CD4-positive, alpha-beta T cell treated with Interferon alpha-2 for 1 hour (primary cell): ENCODE results near the gene GRM7.

ENCODE experiments used
- DNase-seq, 2 donors: peaks; one replicate each; pipeline ENCODE4 v3.0.0-alpha.2; 2020 to 2022

Gene GRM7

DNA sequence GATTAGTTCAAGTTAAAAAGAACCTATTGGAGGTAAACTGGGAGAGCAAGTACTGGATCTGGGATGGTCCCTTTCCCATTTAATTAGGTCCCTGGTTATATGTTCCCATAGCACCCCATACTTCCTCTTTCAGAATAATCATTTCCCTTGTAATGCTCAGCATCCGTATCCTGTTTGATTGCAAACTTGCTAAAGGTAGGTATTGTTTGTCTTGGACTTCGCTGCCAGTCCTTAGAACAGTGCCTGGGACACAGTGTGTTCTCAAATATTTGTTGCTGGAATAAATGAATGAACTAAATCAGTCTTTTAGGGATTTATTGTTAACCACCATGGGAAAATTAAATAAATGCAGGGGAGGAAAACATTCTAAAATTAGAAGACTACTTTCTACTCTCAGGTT is 299.8 kb downstream of the GRM7 start:
- no peak for DNase-seq

DNA sequence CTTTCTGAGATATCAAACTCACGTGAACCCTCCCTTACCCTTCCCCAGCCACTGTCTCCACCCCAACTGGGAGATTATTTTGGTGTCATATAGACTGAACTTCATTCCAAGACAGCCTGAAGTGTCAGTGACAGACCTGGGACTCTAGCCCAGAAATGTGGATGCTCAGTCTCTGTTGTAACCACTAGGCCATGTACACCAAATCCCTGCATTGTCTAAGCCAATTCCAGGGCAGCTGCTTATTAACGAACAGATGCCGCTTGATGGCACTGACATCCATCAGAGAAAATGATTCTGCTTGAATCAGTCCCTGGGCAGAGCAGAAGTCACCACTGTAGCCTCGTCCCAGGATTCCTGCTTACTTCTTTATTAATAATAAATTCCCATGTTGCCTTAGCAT is 305.5 kb downstream of the GRM7 start:
- DNase-seq, result no peak

- DNase-seq, result no peak
These were observed 310.6 kb downstream of the GRM7 start for GRCh38 chr3:7171493-7171892.

GRCh38 chr3:7172996-7173395 is 312.1 kb downstream of the GRM7 start:
- DNase-seq, result no peak

DNA sequence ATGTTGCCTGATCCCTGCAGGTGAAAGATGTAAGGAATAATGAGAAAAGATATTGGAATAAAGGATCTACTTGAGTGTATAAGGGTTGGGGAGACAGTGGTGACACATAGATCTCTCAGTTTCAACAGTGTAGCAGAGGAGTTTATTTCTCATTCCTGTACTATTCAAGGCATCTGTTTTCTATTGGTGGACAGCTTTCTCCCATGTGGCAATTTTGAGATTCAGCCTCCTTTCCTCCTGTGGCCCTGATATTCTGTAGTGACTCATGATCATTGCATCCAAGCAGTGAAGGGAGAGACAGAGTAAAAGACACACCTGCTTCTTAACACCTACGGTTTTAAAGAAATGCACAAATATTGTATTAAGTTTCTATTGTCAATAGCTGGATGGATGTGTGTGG is 327.6 kb downstream of the GRM7 start:
- no peak for DNase-seq

DNA sequence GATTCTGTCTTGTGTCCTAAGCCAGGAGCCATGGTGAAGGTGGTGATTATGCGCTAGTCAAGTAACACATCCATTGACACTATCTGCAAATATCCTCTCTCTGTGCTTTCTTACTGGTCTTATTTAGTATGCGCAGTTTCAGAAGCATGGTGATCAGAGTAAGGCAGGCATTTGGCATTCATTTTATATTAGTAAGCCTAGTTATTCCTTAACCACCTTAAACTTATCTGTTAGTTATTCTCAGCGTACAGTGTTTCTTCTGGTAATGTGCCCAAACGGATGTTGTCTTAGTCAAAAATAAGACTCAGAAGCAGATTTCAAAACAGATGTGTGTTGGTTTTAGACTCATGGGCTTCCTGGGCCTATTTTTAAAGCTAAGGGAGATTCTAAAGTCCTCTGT is 329.2 kb downstream of the GRM7 start:
- DNase-seq, result no peak

DNA sequence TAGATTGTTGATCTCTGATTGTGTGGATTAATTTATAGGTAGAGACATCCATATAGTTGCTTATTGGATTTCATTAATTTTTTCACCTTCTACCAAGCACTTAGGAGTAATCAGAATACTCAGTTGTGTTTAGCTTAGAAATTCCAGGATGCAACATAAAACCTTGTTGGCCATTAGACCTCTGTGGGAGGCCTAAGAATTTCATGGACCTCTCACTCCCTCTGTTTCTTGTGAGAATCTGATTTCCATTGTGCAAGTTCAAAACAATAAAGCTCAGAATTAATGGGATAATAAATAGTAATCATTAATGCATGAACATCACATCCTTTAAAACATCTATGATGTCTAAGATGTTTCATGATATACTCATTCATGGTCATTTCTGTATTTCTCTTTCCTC is 332.4 kb downstream of the GRM7 start:
- DNase-seq, result no peak

- DNase-seq, result no peak
These were observed 333.3 kb downstream of the GRM7 start for GRCh38 chr3:7194071-7194835.

DNA sequence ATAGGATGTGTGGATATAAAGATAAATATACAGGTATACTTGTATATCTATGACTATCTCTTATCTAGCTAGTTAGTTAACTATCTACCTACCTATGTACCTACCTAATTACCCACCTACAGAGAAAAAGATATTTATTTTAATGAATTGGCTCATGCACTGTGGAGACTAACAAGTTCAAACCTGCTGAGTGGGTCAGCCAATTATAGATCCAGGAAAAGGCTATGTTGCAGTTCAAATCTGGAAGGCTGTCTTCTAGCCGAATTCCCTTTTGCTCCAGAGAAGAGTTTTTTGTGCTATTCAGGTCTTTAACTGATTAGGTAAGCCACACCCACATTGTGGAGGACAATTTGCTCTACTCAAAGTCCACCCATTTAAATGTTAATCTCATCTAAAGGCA is 335.0 kb downstream of the GRM7 start:
- no peak for DNase-seq

DNA sequence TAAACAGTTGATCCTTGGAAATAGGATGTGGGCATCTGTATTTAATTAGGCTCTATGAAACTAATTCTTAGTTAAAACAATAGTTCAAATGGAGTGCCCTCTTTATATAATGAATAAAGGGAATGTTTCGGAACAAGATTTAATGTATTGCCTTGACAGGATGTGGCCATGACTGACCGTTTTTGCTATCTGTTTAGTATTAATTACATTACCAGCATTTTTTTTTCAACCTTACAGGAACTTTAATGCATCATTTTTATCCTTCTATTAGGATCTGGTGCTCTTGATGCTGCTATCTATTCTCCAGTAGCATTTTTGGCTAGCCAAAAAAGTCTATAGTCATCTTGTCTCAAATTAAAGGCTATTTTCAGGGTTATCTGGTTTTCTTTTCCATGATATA is 340.9 kb downstream of the GRM7 start:
- no peak for DNase-seq

DNA sequence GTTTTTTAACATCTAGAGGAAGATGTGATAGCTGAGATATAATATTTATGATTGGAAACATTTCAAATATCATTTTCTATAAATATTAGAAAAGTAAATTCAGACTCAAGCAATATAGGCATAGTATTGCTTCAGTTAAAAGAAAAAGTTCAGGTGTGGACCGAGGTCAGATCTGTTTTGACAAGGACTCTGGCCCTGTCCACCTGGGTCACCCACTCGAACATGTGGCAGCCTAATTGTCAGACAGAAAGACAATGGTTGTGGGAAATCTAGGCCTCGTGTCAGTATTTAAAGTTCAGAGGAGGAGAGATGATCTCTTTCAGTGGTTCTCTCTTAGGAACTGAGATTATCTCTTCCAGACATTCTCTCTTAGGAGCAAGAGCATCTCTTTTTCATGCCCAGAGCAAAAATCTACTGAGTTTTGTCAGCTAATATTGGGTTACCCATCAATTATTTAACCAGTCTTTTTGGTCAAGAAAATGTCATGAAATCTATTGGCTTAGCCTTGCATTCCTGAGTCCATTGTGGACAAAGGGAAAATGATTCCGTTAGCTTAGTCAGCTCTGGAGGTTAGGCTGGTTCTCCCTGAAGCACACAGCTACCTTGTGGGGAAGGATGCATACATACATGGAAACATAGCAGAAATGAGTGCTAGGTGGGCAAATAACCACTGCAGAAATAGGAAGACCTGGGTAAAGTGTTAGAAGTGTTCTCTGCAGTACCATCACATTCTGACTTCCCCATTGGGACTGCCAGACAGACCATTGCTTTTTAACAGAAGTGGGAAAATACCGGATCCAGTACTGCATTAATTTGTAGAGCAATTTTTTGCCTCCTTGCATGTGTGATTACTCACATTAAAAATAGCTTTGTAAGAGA is 343.3 kb downstream of the GRM7 start:
- no peak for DNase-seq

- no peak for DNase-seq
These were observed 343.9 kb downstream of the GRM7 start for GRCh38 chr3:7204848-7205156.

- peak in 1 of 2 donors; percentile 1 for DNase-seq
These were observed 344.6 kb downstream of the GRM7 start for GRCh38 chr3:7205535-7205934.

GRCh38 chr3:7205962-7206361 is 345.0 kb downstream of the GRM7 start:
- DNase-seq, result peak in 1 of 2 donors; percentile 11

- DNase-seq, result no peak
These were observed 346.2 kb downstream of the GRM7 start for GRCh38 chr3:7207125-7207524.

GRCh38 chr3:7207928-7208327 is 347.0 kb downstream of the GRM7 start:
- DNase-seq, result no peak

DNA sequence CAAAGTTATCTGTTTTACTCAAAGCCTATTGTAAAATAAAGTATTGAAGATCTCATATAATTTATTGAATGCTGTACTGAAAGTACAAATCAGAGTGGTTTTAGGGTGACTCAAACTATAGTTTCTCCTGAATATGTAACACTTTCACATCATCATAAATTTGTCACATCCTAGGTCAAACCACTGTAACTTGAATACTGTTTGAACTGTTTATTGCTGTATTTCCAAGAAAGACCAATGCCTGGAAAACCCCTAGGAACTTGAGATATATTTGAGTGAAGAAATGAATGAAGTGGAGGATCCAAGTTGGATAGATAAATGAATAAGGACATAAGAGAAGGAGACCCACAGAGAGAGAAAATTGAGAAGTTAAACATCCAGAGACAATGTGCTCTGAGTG is 348.2 kb downstream of the GRM7 start:
- no peak for DNase-seq

GRCh38 chr3:7211740-7212139 is 350.8 kb downstream of the GRM7 start:
- no peak for DNase-seq

GRCh38 chr3:7215706-7216105 is 354.8 kb downstream of the GRM7 start:
- no peak for DNase-seq

DNA sequence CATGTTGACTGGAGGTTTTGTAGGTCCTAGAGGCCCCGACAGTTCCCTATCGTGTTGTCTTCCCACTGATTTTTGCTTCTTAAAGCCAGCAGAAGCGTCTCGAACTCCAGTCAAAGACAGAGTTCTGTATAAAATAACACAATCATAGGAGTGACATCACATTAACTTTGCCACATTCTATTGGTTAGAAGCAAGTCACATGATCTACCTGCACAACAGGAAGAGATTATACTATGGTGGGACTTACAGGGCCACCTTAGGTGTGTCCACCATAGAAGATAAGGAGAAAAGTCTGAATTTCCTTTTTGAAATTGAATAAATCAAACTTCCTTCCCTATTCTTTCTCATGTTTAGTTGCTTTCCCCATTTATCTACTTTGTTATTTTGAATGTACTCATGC is 365.5 kb downstream of the GRM7 start:
- no peak for DNase-seq

GRCh38 chr3:7238565-7239295 is 377.8 kb downstream of the GRM7 start:
- no peak for DNase-seq

DNA sequence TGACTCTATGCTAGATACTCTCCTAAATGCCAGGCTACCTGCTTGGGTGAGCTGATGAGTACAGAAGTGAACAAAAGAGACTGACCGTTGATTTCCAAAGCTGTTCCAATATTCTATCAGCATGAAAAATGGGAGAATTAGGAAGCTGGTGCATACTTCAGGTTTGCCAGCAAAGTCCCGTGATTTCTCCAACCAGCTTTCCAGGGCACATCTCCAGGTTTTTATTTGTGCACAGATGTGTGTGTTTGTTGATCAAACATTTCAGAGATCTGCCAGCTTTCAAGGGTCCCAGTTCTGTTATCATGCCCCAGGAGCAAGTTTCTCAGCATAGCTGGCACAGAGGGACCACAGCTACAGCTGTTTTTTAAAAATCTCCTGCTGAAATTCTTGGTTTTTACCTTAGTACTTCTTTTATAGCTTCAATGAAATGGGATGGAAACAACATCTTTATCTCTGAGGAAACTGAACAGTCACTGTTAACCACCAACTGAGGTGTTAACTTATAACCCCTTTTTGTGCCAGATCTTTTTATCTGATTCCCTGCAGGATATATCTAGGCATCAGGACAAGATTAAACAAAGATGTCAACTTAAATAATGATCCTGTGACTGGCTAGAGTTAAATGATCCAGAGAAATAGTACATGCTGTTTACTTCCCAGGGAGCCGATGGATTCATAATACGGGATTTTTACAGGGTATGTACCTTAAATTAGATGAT is 380.8 kb downstream of the GRM7 start:
- no peak for DNase-seq

- no peak for DNase-seq
These were observed 381.4 kb downstream of the GRM7 start for GRCh38 chr3:7242303-7242635.
